ENCODE data around the gene PMEL.
"Not testable (repeated sequence)": the region's sequence is repeated elsewhere in the genome, so short reads cannot be mapped to it uniquely, and the experiment has no call there.

PMEL gene

GRCh38 chr12:55938826-55939501 lies 26.9 kb downstream of the PMEL start:
- no peak for DNase-seq

- no peak for DNase-seq
Measured at GRCh38 chr12:55937981-55938380, 27.9 kb downstream of the PMEL start.

GRCh38 chr12:55935738-55936151 lies 30.1 kb downstream of the PMEL start:
- no peak for DNase-seq

- DNase-seq, result no peak
Measured at GRCh38 chr12:55934773-55935172, 31.1 kb downstream of the PMEL start.

GRCh38 chr12:55933799-55934742 lies 31.8 kb downstream of the PMEL start:
- DNase-seq, result no peak

GRCh38 chr12:55933169-55933798 lies 32.6 kb downstream of the PMEL start:
- DNase-seq, result no peak

GRCh38 chr12:55932551-55932910 lies 33.3 kb downstream of the PMEL start:
- DNase-seq, result peak in 1 of 2 experiments; percentile 10

GRCh38 chr12:55931780-55932550 lies 33.9 kb downstream of the PMEL start:
- peak in 1 of 2 experiments; percentile 13 for DNase-seq

GRCh38 chr12:55931317-55931779 lies 34.5 kb downstream of the PMEL start:
- no peak for DNase-seq

GRCh38 chr12:55930771-55931316 lies 35.0 kb downstream of the PMEL start, which contains the start of gene DGKA:
TSS of gene DGKA (plus strand) at chr12:55931162. CDS start at chr12:55936504, 5,342 bp downstream.
- peak; percentile 40 to 69 for DNase-seq

- no peak for DNase-seq
Measured at GRCh38 chr12:55929306-55929791, 36.5 kb downstream of the PMEL start.

- DNase-seq, result peak; percentile 34 to 70
Measured at GRCh38 chr12:55927588-55928502, 38.0 kb downstream of the PMEL start, which contains the start of gene PYM1. TSS of gene PYM1 (minus strand) at chr12:55927894. CDS start at chr12:55927761, 133 bp downstream.

- DNase-seq, result peak; percentile 88 to 90
Measured at GRCh38 chr12:55926738-55927587, 38.9 kb downstream of the PMEL start.

- no peak for DNase-seq
Measured at GRCh38 chr12:55925870-55926737, 39.7 kb downstream of the PMEL start.

- no peak for DNase-seq
Measured at GRCh38 chr12:55925371-55925770, 40.5 kb downstream of the PMEL start.

- not testable (repeated sequence) for DNase-seq
Measured at GRCh38 chr12:55923648-55924047, 42.2 kb downstream of the PMEL start.

- no peak for DNase-seq
Measured at GRCh38 chr12:55922126-55922525, 43.7 kb downstream of the PMEL start.

- DNase-seq, result not testable (repeated sequence)
Measured at GRCh38 chr12:55919032-55919431, 46.8 kb downstream of the PMEL start.

GRCh38 chr12:55915482-55915859 lies 50.4 kb downstream of the PMEL start:
- DNase-seq, result no peak
